Vagina (tissue), 2 donors: ENCODE results near the gene UBTD2.

Experiments used
- CTCF ChIP-seq, 3 experiments: fragments of 450-650 bp in 2 of 3; fragments of 200-600 bp in 1 of 3; sonication (generic) in 1 of 3; IDR thresholded peaks; one replicate each; pipeline ENCODE4 v1.5.1; 2017 to 2019; ENCODE audit warnings: antibody characterized with exemption in 3 of 3, mild to moderate bottlenecking in 2 of 3, moderate library complexity in 2 of 3
- POLR2A ChIP-seq, 2 donors: fragments of 450-650 bp; IDR thresholded peaks; one replicate each; pipeline ENCODE4 v1.6.1; 2017; ENCODE audit warnings: antibody characterized with exemption in 2 of 2, mild to moderate bottlenecking in 2 of 2, moderate library complexity in 2 of 2
- POLR2AphosphoS5 ChIP-seq, 2 donors: sonication (generic); formaldehyde crosslinking; IDR thresholded peaks; one replicate each; pipeline ENCODE4 v1.9.0; 2017; ENCODE audit warnings: antibody characterized with exemption in 2 of 2, mild to moderate bottlenecking in 2 of 2, low read depth in 1 of 2; ENCODE audit not compliant: insufficient read depth in 1 of 2

GRCh38 chr5:172164769-172165212, 118.8 kb downstream of the UBTD2 start:
- TF ChIP-seq POLR2AphosphoS5 (IDR thresholded peaks at IDR 0.05; ENCODE audit: insufficient read depth in 1 of 2, low read depth in 1 of 2) (no peak), POLR2A (IDR thresholded peaks at IDR 0.05) (no peak), CTCF (IDR thresholded peaks at IDR 0.05) (no peak)
